Hematopoietic multipotent progenitor cell treated with erythropoietin and hydrocortisone succinate and interleukin-3 and kit ligand, for 8 days (in vitro differentiated cells): ENCODE results near the gene POLD4.

Source experiments
- DNase-seq: peaks from one replicate; pipeline ENCODE4 v3.0.0-alpha.2; 2015

POLD4 gene

GRCh38 chr11:67387518-67387917 is 34.2 kb upstream of the POLD4 start:
- DNase-seq = no peak

DNA sequence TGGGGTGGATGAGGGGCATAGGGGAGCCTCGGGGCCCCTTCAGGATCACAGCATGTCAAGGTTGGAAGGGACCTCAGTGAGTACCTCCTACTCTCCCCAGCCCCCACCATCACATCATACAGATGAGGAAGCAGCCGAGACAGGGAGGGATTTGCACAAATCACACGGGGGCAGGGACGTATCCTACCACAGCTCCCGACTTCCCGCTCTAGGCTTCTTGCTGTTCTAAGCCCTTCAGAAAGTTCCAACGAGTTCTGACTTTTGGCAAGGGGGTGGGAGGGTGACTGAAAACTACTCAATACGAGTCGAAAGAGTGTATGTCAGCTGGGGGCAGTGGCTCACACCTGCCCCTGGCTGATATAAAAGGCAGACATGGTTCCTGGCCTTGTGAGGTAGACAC is 33.7 kb upstream of the POLD4 start:
- no peak for DNase-seq

- peak; percentile 41 for DNase-seq
Measured at GRCh38 chr11:67384851-67385366, 31.6 kb upstream of the POLD4 start.

- DNase-seq = peak; percentile 89
Measured at GRCh38 chr11:67382276-67383136, 29.2 kb upstream of the POLD4 start.

DNA sequence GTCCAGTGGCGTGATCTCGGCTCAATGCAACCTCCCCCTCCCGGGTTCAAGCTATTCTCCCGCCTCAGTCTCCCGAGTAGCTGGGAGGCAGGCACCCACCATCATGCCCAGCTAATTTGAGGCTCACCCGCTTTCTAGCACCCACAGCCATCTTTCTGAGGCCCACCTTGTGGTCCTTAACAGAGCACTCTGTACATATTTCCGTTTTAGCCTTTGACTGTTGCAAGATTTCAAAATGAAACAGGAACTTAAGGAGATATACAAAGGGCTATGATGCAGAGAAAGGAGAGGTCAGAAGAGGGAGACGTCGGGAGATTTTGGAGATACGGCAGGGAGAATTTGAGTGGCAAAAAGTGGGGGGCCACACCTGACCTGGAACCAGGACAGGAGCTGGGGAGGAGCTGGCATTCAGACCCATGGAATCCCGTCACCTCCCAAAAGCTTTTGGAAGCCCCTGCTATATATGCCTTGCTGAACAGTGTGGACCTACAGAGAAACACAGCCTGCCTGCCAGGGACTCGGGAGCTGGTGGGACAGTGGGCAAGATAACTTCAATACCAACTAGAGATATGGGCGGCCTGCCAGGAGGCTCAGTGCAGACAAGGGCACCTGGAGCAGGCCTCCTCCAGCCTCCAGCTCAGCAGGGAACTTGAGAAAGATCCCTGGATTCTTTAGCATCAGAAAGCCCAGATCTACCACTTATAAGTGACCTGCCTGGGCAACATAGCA is 28.1 kb upstream of the POLD4 start:
- peak; percentile 47 for DNase-seq

DNA sequence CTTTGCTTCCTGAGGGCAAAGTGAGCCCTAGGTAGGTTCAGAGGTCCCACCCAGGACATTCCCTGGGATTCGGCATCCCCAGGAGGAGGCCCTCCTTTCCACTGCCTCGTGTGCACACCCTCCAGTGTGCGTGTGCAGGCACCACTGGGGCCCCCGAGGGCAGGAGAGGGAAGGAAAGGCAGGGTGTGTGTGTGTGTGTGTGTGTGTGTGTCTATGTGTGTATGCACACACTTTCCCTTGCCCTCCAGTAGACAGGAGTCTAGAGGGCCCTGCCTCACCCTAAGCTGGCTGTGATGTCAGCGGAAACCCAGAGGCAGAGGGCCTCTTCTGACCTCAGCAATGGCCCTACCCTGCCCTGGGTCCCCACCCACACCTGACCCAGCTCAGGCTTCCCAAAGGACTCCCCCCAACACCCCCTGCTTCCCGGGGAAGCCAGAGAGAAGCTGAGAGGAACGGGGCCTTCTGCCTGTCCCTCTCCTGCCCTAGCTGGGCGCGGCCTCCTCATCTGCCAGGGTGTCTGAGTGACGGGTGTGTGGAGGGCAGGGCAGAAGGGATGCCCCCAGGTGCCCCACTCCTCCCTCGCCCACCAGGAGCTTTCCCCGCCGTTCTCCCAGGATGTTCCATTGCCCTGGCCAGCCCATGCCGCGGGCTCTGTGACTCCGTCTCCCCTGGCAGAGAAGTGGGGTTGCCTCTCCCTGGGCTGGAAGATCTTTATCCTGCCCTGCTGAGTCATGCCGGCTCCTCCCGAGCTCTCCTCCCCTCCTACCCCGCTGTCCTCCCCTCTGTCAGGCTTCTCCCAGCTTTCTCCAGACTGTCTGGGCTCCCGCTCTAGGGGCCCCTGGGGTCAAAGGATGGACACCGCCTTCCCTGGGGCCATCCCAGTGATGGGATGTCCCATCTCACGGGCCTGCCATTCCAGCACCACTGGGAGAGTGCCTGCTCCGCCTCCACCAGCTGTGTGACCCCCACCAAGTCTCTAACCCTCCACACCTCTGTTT is 26.0 kb upstream of the POLD4 start:
- peak; percentile 45 for DNase-seq

DNA sequence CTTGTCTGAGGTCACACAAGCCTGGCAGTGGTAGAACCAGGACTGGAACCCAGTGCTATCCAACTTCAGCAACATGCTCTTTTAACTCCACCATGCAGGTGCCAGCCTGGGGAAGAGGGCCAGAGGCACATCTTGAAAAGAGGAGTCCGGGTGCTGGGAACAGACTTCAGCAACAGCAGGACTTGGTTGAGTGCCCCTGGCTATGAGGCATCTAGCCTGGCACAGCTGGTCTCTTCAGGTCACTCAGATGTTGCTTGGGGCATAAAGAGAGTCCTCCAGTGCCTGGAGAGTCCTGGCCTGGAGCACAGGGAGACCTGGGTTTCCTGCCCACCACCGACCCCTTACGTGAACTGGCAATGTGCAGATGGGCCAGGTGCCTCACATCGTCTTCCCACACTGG is 25.2 kb upstream of the POLD4 start:
- no peak for DNase-seq

GRCh38 chr11:67376873-67377808 is 23.8 kb upstream of the POLD4 start:
- no peak for DNase-seq

DNA sequence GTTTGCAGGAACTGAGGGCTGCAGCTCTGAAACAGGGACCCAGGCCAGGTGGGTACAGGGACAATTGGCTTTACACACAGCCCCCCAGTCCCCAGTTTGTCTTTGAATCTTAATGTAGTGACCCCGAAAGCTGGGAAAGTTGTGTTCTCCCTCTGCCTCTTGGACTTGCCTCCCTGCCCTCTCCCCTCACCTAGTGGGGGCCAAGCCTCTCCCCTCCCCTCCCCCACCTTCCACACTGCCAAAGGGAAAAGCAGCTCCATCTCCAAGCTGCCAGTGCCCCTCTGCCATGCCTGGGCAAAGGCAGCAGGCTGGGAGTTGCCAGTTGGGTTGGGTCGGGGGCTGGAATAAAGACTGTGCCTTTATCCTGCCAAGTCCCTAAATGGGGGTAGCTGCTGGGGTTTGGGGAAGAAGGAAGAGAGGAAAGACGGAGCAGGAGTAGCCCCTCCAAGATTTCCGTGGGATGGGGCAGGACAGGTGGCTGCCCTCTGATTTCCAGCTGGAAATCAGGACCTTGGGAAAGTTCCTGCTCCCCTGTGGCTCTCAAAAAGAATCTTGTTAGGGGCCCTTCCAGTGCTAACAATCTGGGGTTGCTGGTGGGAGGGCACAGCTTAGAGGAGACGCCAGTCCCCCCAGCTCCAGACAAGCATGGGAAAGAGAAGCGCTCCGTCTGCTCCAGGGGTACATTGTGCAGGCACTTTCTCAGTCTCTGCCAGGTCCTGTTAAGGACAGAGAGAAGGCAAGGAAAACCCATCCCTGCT is 22.9 kb upstream of the POLD4 start:
- DNase-seq = no peak

DNA sequence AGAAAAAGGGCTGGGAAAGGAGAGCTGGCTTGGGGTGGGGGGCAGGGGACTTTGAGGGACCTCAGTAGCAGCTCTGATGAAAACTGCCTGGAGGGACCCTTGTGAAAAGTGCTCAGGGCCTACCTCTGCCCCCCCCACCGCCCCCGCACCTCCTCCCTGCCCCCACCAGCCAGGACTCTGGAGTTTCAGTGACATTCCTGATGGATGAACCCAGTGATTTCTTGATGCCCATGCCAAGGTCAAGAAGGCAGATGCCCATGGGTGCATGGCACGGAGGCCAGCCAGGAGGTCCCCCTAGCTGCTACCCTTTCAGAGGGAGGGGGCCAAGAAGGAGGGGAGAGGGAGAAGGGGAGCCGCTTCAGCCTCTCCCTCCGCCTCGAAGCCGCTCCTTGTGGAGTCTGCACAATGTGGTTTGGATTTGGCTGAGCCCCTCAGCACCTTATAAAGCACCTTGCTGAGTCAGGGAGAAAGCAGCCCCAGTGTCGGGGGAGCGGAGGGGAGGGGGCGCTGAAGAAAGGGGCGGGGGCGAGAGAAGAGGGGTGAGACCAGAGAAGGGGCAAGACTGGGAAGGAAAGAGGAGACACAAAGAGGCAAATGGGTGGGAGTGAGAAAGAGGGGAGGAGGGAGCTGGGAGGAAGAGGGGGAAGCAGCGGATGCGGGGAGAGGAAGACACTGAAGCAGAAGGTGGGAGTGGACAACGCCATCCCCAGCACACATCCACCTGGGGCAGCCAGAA is 22.1 kb upstream of the POLD4 start:
- no peak for DNase-seq

- DNase-seq = no peak
Measured at GRCh38 chr11:67374571-67375281, 21.4 kb upstream of the POLD4 start.

- peak; percentile 60 for DNase-seq
Measured at GRCh38 chr11:67373648-67374570, 20.6 kb upstream of the POLD4 start.

DNA sequence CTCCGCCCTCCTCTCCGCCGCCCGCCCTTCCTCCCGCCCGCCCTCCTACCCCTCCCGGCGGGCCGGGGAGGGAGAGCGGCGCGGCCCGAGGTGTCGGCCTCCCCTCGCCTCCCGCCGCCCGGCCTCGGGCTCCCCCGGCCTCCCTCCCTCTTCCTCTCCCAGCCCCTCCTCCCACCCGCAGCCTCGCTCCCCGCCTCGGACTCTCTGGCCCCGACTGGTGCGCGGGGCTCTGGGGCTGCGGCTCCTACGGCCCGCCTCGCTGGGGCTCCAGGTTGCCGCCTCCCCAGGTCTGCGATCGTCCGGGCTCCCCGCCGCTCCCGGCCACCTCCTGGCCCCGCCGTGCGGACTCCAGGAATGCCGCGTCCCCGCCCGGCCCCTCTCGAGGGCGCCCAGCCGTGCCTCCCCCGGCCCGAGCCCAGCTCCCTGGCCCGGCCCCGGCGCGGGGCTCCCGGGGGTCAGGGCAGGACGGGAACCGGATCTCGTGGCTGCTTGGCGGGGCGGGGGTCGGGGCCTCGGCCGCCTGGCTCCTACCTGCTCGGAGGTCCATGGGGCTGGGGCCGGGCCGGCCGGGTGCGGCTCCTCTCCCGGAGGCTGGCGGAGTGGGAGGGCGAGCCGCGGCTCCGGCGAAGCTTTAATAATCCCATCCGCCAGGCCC is 19.8 kb upstream of the POLD4 start, which contains the start of gene CLCF1:
Gene CLCF1, minus strand, starts transcription at position 606 of the 655 bp plus-strand sequence. Its CDS starts 59 bp downstream, at position 547.
- DNase-seq = no peak

GRCh38 chr11:67372321-67372992 is 19.1 kb upstream of the POLD4 start:
- no peak for DNase-seq

GRCh38 chr11:67371911-67372320 is 18.6 kb upstream of the POLD4 start:
- no peak for DNase-seq

- DNase-seq = peak; percentile 49
Measured at GRCh38 chr11:67371189-67371910, 18.0 kb upstream of the POLD4 start.
